Loucy (cell line): ENCODE data around the gene HRK.

Source experiments
- H2AFZ ChIP-seq: fragments of 200-600 bp; sonication (generic); 2 replicates; pipeline ENCODE4 v1.6.0; 2016; ENCODE audit warnings: antibody characterized with exemption, mild to moderate bottlenecking, low read length, moderate library complexity
- H3F3A ChIP-seq: fragments of 200-600 bp; 2 replicates; pipeline ENCODE4 v1.6.0; 2016; ENCODE audit warnings: antibody characterized with exemption, low read depth, mild to moderate bottlenecking
- H3K27me3 ChIP-seq: fragments of 200-600 bp; sonication (generic); 2 replicates; pipeline ENCODE4 v1.6.1; 2014; ENCODE audit warnings: low read length, mild to moderate bottlenecking; ENCODE audit not compliant: insufficient read depth, poor library complexity, severe bottlenecking
- H3K36me3 ChIP-seq: fragments of 200-600 bp; sonication (generic); 2 replicates; pipeline ENCODE4 v1.6.1; 2016; ENCODE audit warnings: low read length; ENCODE audit not compliant: insufficient read depth
- H3K4me1 ChIP-seq: fragments of 200-600 bp; sonication (generic); 2 replicates; pipeline ENCODE4 v1.5.1; 2014; ENCODE audit warnings: low read length, mild to moderate bottlenecking; ENCODE audit not compliant: insufficient read depth, poor library complexity, severe bottlenecking
- H3K4me2 ChIP-seq: fragments of 200-600 bp; sonication (generic); 2 replicates; pipeline ENCODE4 v1.6.0; 2014; ENCODE audit warnings: antibody characterized with exemption, low read length, low read depth, mild to moderate bottlenecking; ENCODE audit not compliant: poor library complexity, severe bottlenecking
- H3K4me3 ChIP-seq: fragments of 200-600 bp; sonication (generic); 2 replicates; pipeline ENCODE4 v1.5.1; 2014; ENCODE audit warnings: low read length, mild to moderate bottlenecking, mixed read lengths; ENCODE audit not compliant: poor library complexity, severe bottlenecking
- H3K79me2 ChIP-seq: fragments of 200-600 bp; sonication (generic); 2 replicates; pipeline ENCODE4 v1.6.1; 2014; ENCODE audit warnings: low read length; ENCODE audit not compliant: insufficient read depth
- H3K9ac ChIP-seq: fragments of 200-600 bp; sonication (generic); 2 replicates; pipeline ENCODE4 v1.6.0; 2014; ENCODE audit warnings: mild to moderate bottlenecking, low read depth, low read length, moderate library complexity; ENCODE audit not compliant: poor library complexity, severe bottlenecking
- H3K9me2 ChIP-seq: fragments of 200-600 bp; sonication (generic); replicated peaks from 2 replicates; pipeline ENCODE4 v1.6.1; 2016; ENCODE audit warnings: low read depth, low read length, mixed read lengths
- H3K9me3 ChIP-seq: fragments of 200-600 bp; sonication (generic); 2 replicates; pipeline ENCODE4 v1.6.1; 2014; ENCODE audit warnings: mild to moderate bottlenecking, antibody characterized with exemption, low read length, low read depth; ENCODE audit not compliant: insufficient read depth
- H4K20me1 ChIP-seq: fragments of 200-600 bp; sonication (generic); 2 replicates; pipeline ENCODE4 v1.6.0; 2014; ENCODE audit warnings: antibody characterized with exemption, low read length, mild to moderate bottlenecking; ENCODE audit not compliant: insufficient read depth, poor library complexity, severe bottlenecking
- EZH2phosphoT487 ChIP-seq: fragments of 200-600 bp; IDR thresholded peaks from 2 replicates; pipeline ENCODE4 v1.6.1; 2018; ENCODE audit warnings: antibody characterized with exemption, mild to moderate bottlenecking, moderate library complexity, borderline replicate concordance
- TF ChIP-seq, protein P1 (sequence below): fragments of 200-600 bp; sonication (generic); conservative IDR thresholded peaks from 2 replicates; pipeline ENCODE4 v1.5.1; 2014; ENCODE audit warnings: mild to moderate bottlenecking, antibody characterized with exemption, low read length

The HRK gene

DNA sequence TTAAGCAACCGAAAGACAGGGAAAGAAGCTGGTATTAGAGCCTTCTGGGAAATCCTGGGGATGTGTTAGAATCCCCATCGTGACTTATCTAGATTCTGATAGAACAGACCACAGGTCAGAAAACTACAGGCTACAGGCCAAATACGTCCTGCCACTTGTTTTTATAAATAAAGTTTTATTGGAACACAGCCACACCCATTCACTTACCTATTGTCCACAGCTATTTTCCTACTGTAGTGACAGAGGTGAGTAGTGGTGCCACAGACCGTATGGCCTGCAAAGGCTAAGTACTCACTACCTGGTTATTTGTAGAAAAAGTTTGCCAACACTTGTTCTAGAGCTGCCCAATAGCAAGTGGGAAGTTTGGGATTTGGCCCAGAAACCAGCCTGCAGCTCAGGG is 53.8 kb downstream of the HRK start:
- H3K9me2 ChIP-seq, result no peaks in the 10 kb centered on the region
- no peaks in the 10 kb centered on the region for H3F3A ChIP-seq
- H3K36me3 ChIP-seq, result no peaks in the 10 kb centered on the region; the same call in 1 of the 2 replicates
- H2AFZ ChIP-seq, result no peak overlapping the region
- H3K9ac ChIP-seq, result no peak overlapping the region
- H3K4me1 ChIP-seq, result no peaks in the 10 kb centered on the region
- H3K4me2 ChIP-seq, result no peak overlapping the region
- no peak for TF ChIP-seq EZH2phosphoT487
- TF ChIP-seq, protein P1, sequence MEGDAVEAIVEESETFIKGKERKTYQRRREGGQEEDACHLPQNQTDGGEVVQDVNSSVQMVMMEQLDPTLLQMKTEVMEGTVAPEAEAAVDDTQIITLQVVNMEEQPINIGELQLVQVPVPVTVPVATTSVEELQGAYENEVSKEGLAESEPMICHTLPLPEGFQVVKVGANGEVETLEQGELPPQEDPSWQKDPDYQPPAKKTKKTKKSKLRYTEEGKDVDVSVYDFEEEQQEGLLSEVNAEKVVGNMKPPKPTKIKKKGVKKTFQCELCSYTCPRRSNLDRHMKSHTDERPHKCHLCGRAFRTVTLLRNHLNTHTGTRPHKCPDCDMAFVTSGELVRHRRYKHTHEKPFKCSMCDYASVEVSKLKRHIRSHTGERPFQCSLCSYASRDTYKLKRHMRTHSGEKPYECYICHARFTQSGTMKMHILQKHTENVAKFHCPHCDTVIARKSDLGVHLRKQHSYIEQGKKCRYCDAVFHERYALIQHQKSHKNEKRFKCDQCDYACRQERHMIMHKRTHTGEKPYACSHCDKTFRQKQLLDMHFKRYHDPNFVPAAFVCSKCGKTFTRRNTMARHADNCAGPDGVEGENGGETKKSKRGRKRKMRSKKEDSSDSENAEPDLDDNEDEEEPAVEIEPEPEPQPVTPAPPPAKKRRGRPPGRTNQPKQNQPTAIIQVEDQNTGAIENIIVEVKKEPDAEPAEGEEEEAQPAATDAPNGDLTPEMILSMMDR, result no peak
- no peaks in the 10 kb centered on the region for H3K9me3 ChIP-seq
- H4K20me1 ChIP-seq, result no peaks in the 10 kb centered on the region
- no peaks in the 10 kb centered on the region for H3K79me2 ChIP-seq
- no peak overlapping the region for H3K4me3 ChIP-seq
- no peaks in the 10 kb centered on the region for H3K27me3 ChIP-seq

DNA sequence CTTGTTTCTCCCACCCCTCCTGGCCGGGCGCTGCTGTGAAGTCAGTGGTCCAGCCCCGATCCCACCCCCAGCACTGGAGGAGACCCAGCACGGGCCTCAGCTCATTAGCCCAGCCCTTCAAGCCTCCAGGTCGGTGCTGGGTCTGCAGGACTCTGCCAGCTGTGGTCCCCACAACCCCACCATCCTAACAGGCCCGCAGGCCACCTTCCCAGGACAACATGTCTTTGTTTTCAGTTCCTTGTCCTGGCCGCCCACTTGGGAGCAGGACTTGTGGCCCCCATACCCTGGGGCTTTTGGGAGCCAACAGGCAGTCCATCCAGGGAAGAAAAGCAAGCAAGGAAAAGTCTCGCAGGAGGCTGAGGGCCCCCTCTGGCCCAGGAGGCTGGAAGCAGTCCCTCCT is 60.0 kb downstream of the HRK start:
- H3K36me3 ChIP-seq, result no peaks in the 10 kb centered on the region; the same call in 1 of the 2 replicates
- no peaks in the 10 kb centered on the region for H4K20me1 ChIP-seq
- 0 out of 2 replicates have a peak, but pooled peaks cover 3% of the 10 kb centered on the region for H3F3A ChIP-seq
- no peak overlapping the region for H3K4me2 ChIP-seq
- TF ChIP-seq EZH2phosphoT487, result no peak
- TF ChIP-seq, protein P1, result no peak
- no peak overlapping the region for H3K4me3 ChIP-seq
- no peak overlapping the region for H3K9ac ChIP-seq
- no peaks in the 10 kb centered on the region for H3K79me2 ChIP-seq
- no peaks in the 10 kb centered on the region for H3K27me3 ChIP-seq
- H3K9me2 ChIP-seq, result no peaks in the 10 kb centered on the region
- H3K9me3 ChIP-seq, result no peaks in the 10 kb centered on the region
- H2AFZ ChIP-seq, result no peak overlapping the region
- H3K4me1 ChIP-seq, result peaks cover 7% of the 10 kb centered on the region

DNA sequence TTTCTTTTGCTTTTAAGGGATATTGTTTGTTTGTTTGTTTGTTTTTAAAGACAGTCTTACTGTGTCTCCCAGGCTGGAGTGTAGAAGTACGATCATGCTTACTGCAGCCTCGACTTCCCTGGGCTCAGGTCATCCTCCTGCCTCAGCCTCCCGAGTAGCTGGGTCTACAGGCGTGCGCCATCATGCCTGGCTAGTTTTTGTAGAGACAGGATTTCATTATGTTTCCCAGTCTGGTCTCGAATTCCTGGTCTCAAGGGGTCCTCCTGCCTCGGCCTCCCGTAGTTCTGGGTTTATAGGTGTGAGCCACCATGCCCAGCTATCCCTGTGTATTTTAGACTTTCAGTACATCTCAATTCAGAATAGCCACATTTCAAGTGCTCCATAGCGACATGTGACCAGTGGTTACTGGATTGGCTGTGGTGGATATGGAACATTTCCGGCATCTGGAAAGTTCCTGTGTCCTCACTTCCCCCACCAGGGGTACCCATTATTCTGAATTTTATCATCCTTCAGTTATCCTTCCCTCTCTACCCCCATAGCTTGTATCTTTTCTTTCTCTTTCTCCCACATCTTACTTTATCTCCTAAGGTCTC is 61.1 kb downstream of the HRK start:
- H3K4me1 ChIP-seq, result peaks cover 7% of the 10 kb centered on the region
- H3K4me2 ChIP-seq, result peak overlapping the region; percentile 89

More for the DNA sequence above, 61.1 kb downstream of the HRK start:
- TF ChIP-seq, protein P1, result no peak
- no peak for TF ChIP-seq EZH2phosphoT487
- H3K9me2 ChIP-seq, result no peaks in the 10 kb centered on the region
- no peaks in the 10 kb centered on the region for H4K20me1 ChIP-seq
- peak overlapping the region; percentile 98; the same call in 1 of the 2 replicates for H2AFZ ChIP-seq
- no peaks in the 10 kb centered on the region for H3K79me2 ChIP-seq
- no peaks in the 10 kb centered on the region for H3K27me3 ChIP-seq
- H3K4me3 ChIP-seq, result peak overlapping the region; percentile 85
- no peaks in the 10 kb centered on the region for H3K9me3 ChIP-seq
- H3K36me3 ChIP-seq, result no peaks in the 10 kb centered on the region; the same call in 1 of the 2 replicates
- 0 out of 2 replicates have a peak, but pooled peaks cover 3% of the 10 kb centered on the region for H3F3A ChIP-seq
- H3K9ac ChIP-seq, result no peak overlapping the region
